HepG2 (cell line): ENCODE measurements around the gene GGPS1. TPM values are rescaled to one million over a fixed set of nuclear protein-coding genes. Genes with fewer than 3 reads are reported as not detected.

Experiments
- ASH2L ChIP-seq: fragments of 300-600, 200-600 bp; sonication (generic); IDR thresholded peaks from 2 replicates; pipeline ENCODE4 v1.7.0; 2017; ENCODE audit warnings: low read depth, mild to moderate bottlenecking, moderate library complexity, mixed read lengths, low read length; ENCODE audit not compliant: insufficient read length
- CBFB ChIP-seq: sonication (generic); formaldehyde crosslinking; IDR thresholded peaks from 2 replicates; pipeline ENCODE4 v1.4.0; 2020; ENCODE audit warnings: missing genetic modification reagents
- CCAR2 ChIP-seq: fragments of 200-400 bp; formaldehyde crosslinking; optimal IDR thresholded peaks from 2 replicates; pipeline ENCODE3; 2018; ENCODE audit warnings: low read depth, mild to moderate bottlenecking, low read length, moderate library complexity
- CHCHD3 ChIP-seq: sonication (generic); formaldehyde crosslinking; IDR thresholded peaks from 2 replicates; pipeline ENCODE4 v1.8.0; 2022; ENCODE audit warnings: mild to moderate bottlenecking, missing genetic modification reagents, moderate library complexity
- EHMT2 ChIP-seq: fragments of 200-600 bp; sonication (generic); IDR thresholded peaks from 2 replicates; pipeline ENCODE4 v1.7.0; 2017; ENCODE audit warnings: antibody characterized with exemption, low read depth, low read length, borderline replicate concordance
- ELF3 ChIP-seq: IDR thresholded peaks from 2 replicates; pipeline ENCODE4 v1.6.1; 2016; ENCODE audit warnings: missing genetic modification reagents, missing compliant biosample characterization
- ETV5 ChIP-seq: IDR thresholded peaks from 2 replicates; pipeline ENCODE4 v1.6.1; 2018; ENCODE audit warnings: missing biosample characterization, missing genetic modification reagents, inconsistent platforms, borderline replicate concordance
- GABPA ChIP-seq, 2 experiments: IDR thresholded peaks; 2 replicates each; pipeline ENCODE4 v1.6.1; 2011 to 2016; ENCODE audit warnings: low read depth in 2 of 2, low read length in 1 of 2, missing biosample characterization in 1 of 2, missing genetic modification characterization in 1 of 2
- GATA4 ChIP-seq: sonication (generic); IDR thresholded peaks from 2 replicates; pipeline ENCODE4 v1.6.1; 2016; ENCODE audit warnings: antibody characterized with exemption, low read depth, borderline replicate concordance
- HNRNPK ChIP-seq: fragments of 200-400 bp; formaldehyde crosslinking; IDR thresholded peaks from 2 replicates; pipeline ENCODE4 v1.6.1; 2018; ENCODE audit warnings: low read length, low read depth, moderate library complexity, mild to moderate bottlenecking; ENCODE audit not compliant: poor library complexity, severe bottlenecking
- MBD4 ChIP-seq: IDR thresholded peaks from 2 replicates; pipeline ENCODE4 v1.6.1; 2012; ENCODE audit warnings: low read length, inconsistent platforms, borderline replicate concordance
- NFYB ChIP-seq: sonication (generic); formaldehyde crosslinking; IDR thresholded peaks from 2 replicates; pipeline ENCODE4 v1.4.0; 2020; ENCODE audit warnings: missing genetic modification reagents
- NFYC ChIP-seq: IDR thresholded peaks from 2 replicates; pipeline ENCODE4 v1.6.1; 2016; ENCODE audit warnings: missing genetic modification reagents, missing compliant biosample characterization
- REPIN1 ChIP-seq: sonication (generic); formaldehyde crosslinking; IDR thresholded peaks from 2 replicates; pipeline ENCODE4 v1.8.0; 2022; ENCODE audit warnings: missing genetic modification reagents, low read depth, mild to moderate bottlenecking, borderline replicate concordance
- SOX5 ChIP-seq: IDR thresholded peaks from 2 replicates; pipeline ENCODE4 v1.6.1; 2016; ENCODE audit warnings: borderline replicate concordance
- TCF7 ChIP-seq: sonication (generic); IDR thresholded peaks from 2 replicates; pipeline ENCODE4 v1.6.1; 2016; ENCODE audit warnings: antibody characterized with exemption, low read depth
- ZBTB1 ChIP-seq: sonication (generic); formaldehyde crosslinking; IDR thresholded peaks from 2 replicates; pipeline ENCODE4 v1.4.0; 2020; ENCODE audit warnings: missing genetic modification reagents, borderline replicate concordance
- ZNF350 ChIP-seq: sonication (generic); formaldehyde crosslinking; IDR thresholded peaks from 2 replicates; pipeline ENCODE4 v1.4.0; 2020; ENCODE audit warnings: mild to moderate bottlenecking, low read depth, missing genetic modification reagents, borderline replicate concordance
- ZNF430 ChIP-seq: sonication (generic); formaldehyde crosslinking; IDR thresholded peaks from 2 replicates; pipeline ENCODE4 v1.9.0; 2021; ENCODE audit warnings: mild to moderate bottlenecking, missing genetic modification reagents
- ZNF558 ChIP-seq: sonication (generic); formaldehyde crosslinking; IDR thresholded peaks from 2 replicates; pipeline ENCODE4 v1.9.0; 2022; ENCODE audit warnings: mild to moderate bottlenecking, missing genetic modification reagents, borderline replicate concordance
- ZNF615 ChIP-seq: sonication (generic); formaldehyde crosslinking; IDR thresholded peaks from 2 replicates; pipeline ENCODE4 v1.5.0; 2020; ENCODE audit warnings: mild to moderate bottlenecking, missing genetic modification reagents, borderline replicate concordance
- ZNF629 ChIP-seq: sonication (generic); formaldehyde crosslinking; conservative IDR thresholded peaks from 2 replicates; pipeline ENCODE4 v1.5.0; 2020; ENCODE audit warnings: missing genetic modification reagents
- polyA plus RNA-seq, 8 experiments: library from polyadenylated mRNA; depleted of rRNA in 3 of 8; stranded (reverse) in 7 of 8; unstranded in 1 of 8; fragments of >200 nt; fragmentation: Illumina TruSeq in 4 of 8; extraction: Trizol in 4 of 8; gene quantifications; 2 replicates each; pipeline versions ENCODE4 v1.2.1 to v1.2.3, GENCODE V29; 2011 to 2016; ENCODE audit warnings: low read depth in 4 of 8, missing spikeins in 1 of 8, mixed read lengths in 1 of 8; ENCODE audit not compliant: insufficient read depth in 1 of 8
- total RNA-seq, 5 experiments: library from RNA; depleted of rRNA; stranded (reverse); fragments of >200 nt; fragmentation: Illumina TruSeq; extraction: Trizol; gene quantifications; 2 replicates each; pipeline ENCODE4 v1.2.3, GENCODE V29; 2016; ENCODE audit warnings: low read depth in 1 of 5
- TF ChIP-seq, protein P1 (sequence below): sonication (generic); formaldehyde crosslinking; IDR thresholded peaks from 2 replicates; pipeline ENCODE4 v1.5.0; 2020; ENCODE audit warnings: mild to moderate bottlenecking, missing genetic modification reagents
- TF ChIP-seq, protein P2 (sequence below): sonication (generic); formaldehyde crosslinking; IDR thresholded peaks from 2 replicates; pipeline ENCODE4 v1.8.1; 2023; ENCODE audit warnings: mild to moderate bottlenecking, moderate library complexity, missing genetic modification reagents
- TF ChIP-seq, protein P3 (sequence below): sonication (generic); formaldehyde crosslinking; IDR thresholded peaks from 2 replicates; pipeline ENCODE4 v1.8.1; 2023; ENCODE audit warnings: mild to moderate bottlenecking, inconsistent platforms, moderate library complexity, missing genetic modification reagents, borderline replicate concordance

The GGPS1 gene
- total and polyA plus RNA-seq, 2 of the 13 experiments (the other 11 are each of a cell fraction or from before 2014, with no cell fraction given): 28.8 to 42.6 TPM

DNA sequence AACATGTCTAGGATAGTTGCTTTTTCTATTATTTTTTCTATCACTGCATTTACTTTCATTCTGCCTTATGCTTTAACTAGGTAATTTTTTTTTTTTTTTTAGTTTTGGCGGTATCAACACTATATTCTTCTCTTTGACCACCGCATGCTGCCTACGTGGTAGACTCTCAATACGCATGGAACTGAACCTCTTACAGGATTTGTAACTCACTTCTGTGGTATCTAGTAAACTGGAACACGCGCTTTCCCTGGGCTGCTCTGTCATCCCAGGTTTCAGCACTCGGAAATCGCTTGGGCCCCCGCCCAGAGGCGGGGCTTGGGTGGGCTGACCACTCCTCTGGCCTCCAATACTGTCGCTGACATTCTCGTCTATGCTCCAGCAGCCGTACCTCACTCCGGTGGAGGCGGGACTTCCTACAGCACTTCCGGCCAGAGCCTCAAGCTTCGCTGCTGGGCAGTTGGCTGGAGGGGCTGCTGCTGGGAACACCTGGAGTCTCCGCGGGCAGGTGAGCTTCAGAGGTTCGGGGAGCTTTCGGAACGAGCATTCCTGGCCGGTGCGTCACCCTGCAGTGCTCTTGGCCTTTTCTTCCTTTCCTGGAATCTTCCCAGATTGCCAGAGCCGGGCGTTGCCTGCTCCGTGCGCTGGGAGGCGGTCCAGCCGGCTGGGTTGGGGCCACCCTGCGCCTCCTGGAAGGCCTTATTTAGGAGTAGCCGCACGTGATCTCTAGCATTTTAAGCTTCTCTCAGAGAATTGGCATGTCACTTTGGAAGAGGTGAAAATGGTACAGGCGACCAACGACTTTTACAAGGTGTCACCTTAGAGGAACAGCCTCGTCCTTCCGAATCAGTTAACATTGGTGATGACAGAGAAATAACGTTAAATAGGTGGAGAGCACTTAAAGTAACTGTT lies 38.9 kb downstream of the GGPS1 start, which contains the start of gene TBCE (continued):
- TF ChIP-seq, protein P1, sequence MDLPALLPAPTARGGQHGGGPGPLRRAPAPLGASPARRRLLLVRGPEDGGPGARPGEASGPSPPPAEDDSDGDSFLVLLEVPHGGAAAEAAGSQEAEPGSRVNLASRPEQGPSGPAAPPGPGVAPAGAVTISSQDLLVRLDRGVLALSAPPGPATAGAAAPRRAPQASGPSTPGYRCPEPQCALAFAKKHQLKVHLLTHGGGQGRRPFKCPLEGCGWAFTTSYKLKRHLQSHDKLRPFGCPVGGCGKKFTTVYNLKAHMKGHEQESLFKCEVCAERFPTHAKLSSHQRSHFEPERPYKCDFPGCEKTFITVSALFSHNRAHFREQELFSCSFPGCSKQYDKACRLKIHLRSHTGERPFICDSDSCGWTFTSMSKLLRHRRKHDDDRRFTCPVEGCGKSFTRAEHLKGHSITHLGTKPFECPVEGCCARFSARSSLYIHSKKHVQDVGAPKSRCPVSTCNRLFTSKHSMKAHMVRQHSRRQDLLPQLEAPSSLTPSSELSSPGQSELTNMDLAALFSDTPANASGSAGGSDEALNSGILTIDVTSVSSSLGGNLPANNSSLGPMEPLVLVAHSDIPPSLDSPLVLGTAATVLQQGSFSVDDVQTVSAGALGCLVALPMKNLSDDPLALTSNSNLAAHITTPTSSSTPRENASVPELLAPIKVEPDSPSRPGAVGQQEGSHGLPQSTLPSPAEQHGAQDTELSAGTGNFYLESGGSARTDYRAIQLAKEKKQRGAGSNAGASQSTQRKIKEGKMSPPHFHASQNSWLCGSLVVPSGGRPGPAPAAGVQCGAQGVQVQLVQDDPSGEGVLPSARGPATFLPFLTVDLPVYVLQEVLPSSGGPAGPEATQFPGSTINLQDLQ (CRISPR knock-in tag): no peak
- TF ChIP-seq TCF7 (no peak), ZNF615 (peak; percentile 64; the same call in 1 of the 2 replicates), ASH2L (peak; percentile 73), CBFB (CRISPR knock-in tag) (no peak), GABPA (IDR thresholded peaks at IDR 0.05; ENCODE audit: low read depth, low read length) (peak; percentile 90), GABPA (CRISPR knock-in tag; IDR thresholded peaks at IDR 0.05; ENCODE audit: low read depth) (peak; percentile 96), ZNF350 (CRISPR knock-in tag) (peak; percentile 74; the same call in 1 of the 2 replicates), ELF3 (CRISPR knock-in tag) (no peak; the same call in 1 of the 2 replicates), NFYB (CRISPR knock-in tag) (peak; percentile 78), ZNF430 (peak; percentile 81; the same call in 1 of the 2 replicates), CHCHD3 (CRISPR knock-in tag) (no peak), ZBTB1 (CRISPR knock-in tag) (no peak), GATA4 (peak; percentile 42; the same call in 1 of the 2 replicates), ZNF629 (CRISPR knock-in tag) (no peak), ZNF558 (CRISPR knock-in tag) (peak; percentile 55; the same call in 1 of the 2 replicates), REPIN1 (CRISPR knock-in tag) (peak; percentile 57; the same call in 1 of the 2 replicates), EHMT2 (no peak), MBD4 (no peak), ETV5 (peak; percentile 63), CCAR2 (no peak), SOX5 (peak; percentile 27; the same call in 1 of the 2 replicates), NFYC (CRISPR knock-in tag) (peak; percentile 75), HNRNPK (no peak)
- TF ChIP-seq, protein P2, sequence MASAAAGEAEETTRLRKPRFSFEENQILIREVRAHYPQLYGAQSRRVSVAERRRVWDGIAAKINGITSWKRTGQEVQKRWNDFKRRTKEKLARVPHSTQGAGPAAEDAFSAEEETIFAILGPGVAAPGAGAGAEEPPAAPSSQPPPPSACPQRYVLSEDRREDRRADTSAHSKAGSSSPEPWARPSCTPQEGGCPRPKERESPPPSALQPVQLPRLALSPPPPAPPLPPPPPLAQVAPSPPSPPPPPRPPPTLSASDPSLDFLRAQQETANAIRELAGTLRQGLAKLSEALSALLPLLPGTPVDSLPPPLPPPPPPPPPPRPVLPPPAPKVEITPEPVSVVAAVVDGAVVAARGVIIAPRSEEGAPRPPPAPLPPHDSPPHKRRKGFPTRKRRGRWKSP (CRISPR knock-in tag): no peak
- TF ChIP-seq, protein P3, sequence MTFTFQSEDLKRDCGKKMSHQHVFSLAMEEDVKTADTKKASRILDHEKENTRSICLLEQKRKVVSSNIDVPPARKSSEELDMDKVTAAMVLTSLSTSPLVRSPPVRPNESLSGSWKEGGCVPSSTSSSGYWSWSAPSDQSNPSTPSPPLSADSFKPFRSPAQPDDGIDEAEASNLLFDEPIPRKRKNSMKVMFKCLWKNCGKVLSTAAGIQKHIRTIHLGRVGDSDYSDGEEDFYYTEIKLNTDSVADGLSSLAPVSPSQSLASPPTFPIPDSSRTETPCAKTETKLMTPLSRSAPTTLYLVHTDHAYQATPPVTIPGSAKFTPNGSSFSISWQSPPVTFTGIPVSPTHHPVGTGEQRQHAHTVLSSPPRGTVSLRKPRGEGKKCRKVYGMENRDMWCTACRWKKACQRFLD: no peak
